Measurements from ENCODE around the gene APLN. TPM values are rescaled to one million over a fixed set of nuclear protein-coding genes. Genes with fewer than 3 reads are reported as not detected.

The APLN gene
- total and polyA plus RNA-seq, 2 donors, result 1.0 to 1.8 TPM

Other genes with a start within 250 kb of the APLN start
- 96.0 TPM for gene SMARCA1, start 131.5 kb downstream of the APLN start, total RNA-seq
- gene SMARCA1, start 131.5 kb downstream of the APLN start, polyA plus RNA-seq, result 30.0 TPM
- gene OCRL, start 114.7 kb downstream of the APLN start, total RNA-seq, result 23.4 TPM
- gene OCRL, start 114.7 kb downstream of the APLN start, polyA plus RNA-seq, result 25.7 TPM
- gene XPNPEP2, start 84.0 kb upstream of the APLN start, total RNA-seq, result 4.7 TPM
- gene XPNPEP2, start 84.0 kb upstream of the APLN start, polyA plus RNA-seq, result 9.9 TPM
- 2.6 TPM for gene SASH3, start 125.0 kb upstream of the APLN start, total RNA-seq
- 6.4 TPM for gene SASH3, start 125.0 kb upstream of the APLN start, polyA plus RNA-seq
- 25.2 TPM for gene ZDHHC9, start 188.9 kb upstream of the APLN start, total RNA-seq
- gene ZDHHC9, start 188.9 kb upstream of the APLN start, polyA plus RNA-seq, result 22.8 TPM